ENCODE measurements around the gene C19orf53.
"Not testable (repeated sequence)": the region's sequence is repeated elsewhere in the genome, so short reads cannot be mapped to it uniquely, and the experiment has no call there.

C19orf53 gene

DNA sequence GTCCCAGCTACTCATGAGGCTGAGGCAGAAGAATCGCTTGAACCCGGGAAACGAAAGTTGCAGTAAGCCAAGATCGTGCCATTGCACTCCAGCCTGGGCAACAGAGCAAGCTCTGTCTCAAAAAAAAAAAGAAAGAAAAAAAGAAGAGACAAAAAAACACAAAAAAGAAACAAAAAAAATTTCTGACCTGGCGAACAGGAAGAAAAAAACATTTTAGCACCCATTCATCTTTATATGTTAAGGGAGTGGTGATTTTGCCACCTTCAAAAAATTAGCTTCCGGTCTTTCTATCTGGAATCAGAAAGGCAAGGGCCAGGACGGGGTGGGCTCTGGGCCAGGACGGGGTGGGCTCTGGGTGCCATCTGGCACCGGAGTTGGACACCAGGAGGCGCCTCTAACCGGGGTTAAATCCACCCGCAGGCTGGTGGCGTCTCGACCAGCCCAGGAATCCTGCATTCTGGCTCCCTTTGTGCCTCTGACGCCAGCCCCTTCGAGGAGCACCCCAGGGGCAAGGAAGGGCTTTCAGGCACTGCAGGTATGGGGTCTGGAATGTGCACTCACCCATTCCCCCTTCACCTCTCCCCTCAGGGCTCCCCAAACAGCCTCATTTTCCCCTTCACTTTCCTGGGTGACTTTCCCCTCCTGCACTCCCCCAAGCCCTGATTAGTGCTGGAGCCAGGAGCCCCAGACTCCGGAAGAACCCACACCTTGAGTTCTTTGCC is 10.6 kb downstream of the C19orf53 start:
- DNase-seq (ENCODE audit: low read depth): no peak
- TF ChIP-seq, protein P1, sequence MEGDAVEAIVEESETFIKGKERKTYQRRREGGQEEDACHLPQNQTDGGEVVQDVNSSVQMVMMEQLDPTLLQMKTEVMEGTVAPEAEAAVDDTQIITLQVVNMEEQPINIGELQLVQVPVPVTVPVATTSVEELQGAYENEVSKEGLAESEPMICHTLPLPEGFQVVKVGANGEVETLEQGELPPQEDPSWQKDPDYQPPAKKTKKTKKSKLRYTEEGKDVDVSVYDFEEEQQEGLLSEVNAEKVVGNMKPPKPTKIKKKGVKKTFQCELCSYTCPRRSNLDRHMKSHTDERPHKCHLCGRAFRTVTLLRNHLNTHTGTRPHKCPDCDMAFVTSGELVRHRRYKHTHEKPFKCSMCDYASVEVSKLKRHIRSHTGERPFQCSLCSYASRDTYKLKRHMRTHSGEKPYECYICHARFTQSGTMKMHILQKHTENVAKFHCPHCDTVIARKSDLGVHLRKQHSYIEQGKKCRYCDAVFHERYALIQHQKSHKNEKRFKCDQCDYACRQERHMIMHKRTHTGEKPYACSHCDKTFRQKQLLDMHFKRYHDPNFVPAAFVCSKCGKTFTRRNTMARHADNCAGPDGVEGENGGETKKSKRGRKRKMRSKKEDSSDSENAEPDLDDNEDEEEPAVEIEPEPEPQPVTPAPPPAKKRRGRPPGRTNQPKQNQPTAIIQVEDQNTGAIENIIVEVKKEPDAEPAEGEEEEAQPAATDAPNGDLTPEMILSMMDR (IDR thresholded peaks at IDR 0.05; ENCODE audit: low read depth, low read length, missing control alignments): peak; percentile 69
- no peak overlapping the region for H3K4me3 ChIP-seq (ENCODE audit: low read depth, low read length)

DNA sequence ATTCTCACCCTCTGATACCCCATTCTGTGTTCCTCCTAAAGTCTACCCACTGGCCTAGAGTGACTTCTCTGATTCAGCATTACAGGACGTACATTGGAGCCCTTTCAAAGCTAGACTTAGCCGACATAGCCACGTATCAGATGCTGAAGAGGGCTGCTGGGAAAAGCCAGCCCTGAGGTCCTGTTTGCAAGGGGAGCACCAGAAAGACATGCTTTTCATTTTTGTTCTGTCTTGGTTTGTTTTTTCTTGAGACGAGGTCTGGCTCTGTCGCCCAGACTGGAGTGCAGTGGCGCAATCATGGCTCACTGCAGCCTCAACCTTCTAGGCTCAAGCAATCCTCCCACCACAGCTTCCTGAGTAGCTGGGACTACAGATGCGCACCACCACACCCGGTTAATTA is 14.7 kb downstream of the C19orf53 start:
- no peak for DNase-seq (ENCODE audit: low read depth)
- H3K4me3 ChIP-seq (ENCODE audit: low read depth, low read length): no peak overlapping the region
- TF ChIP-seq, protein P1 (IDR thresholded peaks at IDR 0.05; ENCODE audit: low read depth, low read length, missing control alignments): no peak

DNA sequence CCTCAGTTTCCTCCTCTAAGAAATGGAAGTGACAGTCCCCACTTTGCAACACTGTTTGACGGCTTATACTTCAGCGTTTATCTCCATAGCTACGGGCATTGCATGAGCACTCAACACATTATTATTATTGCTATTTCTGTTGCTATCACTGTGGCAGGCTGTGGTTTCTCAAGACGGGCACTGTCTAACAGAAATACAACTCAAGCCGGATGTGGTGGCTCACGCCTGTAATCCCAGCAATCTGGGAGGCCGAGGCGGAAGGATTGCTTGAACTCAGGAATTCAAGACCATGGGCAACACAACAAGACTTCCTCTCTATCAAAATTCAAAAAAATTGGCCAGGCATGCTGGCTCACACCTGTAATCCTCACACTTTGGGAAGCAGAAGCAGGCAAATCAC is 16.1 kb downstream of the C19orf53 start:
- DNase-seq (ENCODE audit: low read depth): no peak
- TF ChIP-seq, protein P1 (IDR thresholded peaks at IDR 0.05; ENCODE audit: low read depth, low read length, missing control alignments): no peak
- no peak overlapping the region for H3K4me3 ChIP-seq (ENCODE audit: low read depth, low read length)

DNA sequence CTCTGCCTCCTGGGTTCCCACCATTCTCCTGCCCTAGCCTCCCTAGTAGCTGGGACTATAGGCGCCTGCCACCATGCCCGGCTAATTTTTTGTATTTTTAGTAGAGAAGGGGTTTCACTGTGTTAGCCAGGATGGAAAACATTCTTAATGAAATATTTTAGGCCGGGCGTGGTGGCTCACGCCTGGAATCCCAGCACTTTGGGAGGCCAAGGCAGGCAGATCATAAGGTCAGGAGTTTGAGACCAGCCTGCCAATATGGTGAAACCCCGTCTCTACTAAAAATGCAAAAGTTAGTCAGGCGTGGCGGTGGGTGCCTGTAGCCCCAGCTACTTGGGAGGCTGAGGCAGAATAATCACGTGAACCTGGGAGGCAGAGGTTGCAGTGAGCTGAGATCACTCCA is 19.1 kb downstream of the C19orf53 start:
- not testable (repeated sequence) for DNase-seq (ENCODE audit: low read depth); H3K4me3 ChIP-seq (ENCODE audit: low read depth, low read length)

DNA sequence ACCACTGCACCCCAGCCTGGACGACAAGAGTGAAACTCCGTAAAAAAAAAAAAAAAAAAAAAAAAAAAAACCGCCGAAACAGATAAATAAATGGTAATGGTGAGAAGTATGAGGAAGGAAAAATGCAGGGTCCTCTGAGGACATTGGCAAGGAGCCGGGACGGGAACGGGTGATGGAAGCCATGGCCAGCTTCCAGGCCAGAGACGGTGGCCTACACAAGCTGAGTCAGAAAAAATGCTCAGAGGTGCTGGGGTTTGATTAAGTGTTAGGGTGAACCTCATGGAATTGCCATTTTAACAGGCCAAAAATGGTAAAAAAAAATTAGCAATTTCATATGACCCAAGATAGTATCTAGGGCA is 20.1 kb downstream of the C19orf53 start:
- H3K4me3 ChIP-seq (ENCODE audit: low read depth, low read length): peak overlapping the region; percentile 76
- no peak for DNase-seq (ENCODE audit: low read depth)
- TF ChIP-seq, protein P1 (IDR thresholded peaks at IDR 0.05; ENCODE audit: low read depth, low read length, missing control alignments): no peak

DNA sequence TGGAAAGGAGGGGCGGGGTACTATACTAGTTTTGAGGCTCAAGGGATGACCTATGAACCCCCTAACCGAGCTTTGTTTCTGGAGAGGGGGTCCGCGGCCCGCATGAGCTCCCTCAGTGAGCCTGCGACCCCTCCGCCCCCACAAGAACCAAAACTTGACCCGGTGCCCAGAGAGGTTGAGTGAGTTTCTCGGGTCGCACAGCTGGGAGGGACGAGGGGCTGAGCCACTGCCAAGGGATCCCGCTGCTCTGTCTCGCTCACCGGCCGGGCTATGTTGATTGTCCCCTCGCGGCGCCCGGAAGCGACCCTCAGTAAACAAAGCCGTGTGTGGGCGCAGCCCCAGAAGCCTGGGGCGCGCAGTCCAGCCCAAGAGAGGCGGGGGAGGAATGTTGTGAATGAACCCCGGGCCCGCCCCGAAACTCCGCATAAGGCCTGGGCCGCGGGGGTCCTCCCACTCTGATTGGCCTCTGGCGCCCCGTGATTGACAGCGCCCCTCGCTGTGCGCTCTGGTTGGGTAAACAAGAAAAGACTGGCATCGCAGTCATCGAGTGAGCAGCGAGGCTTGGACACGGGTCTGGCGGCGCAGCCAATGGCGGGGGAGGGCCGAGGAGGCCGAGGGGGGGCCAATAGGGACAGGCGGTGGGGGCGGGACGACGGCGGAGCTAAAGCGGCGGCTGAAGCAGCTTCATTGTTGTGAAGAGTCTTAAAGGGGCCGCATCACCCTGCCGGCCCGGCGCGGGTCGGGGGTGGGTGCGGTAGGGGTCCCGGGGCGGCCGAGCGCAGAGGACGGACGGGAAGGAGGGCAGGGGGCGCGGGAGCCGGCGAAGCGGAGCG is 20.7 kb downstream of the C19orf53 start, which contains the start of gene ZSWIM4:
Gene ZSWIM4 (plus strand): TSS at position 687 of the 833 bp plus-strand sequence. CDS start 206 bp downstream, outside the sequence.
- peak; percentile 95 for DNase-seq (ENCODE audit: low read depth)
- TF ChIP-seq, protein P1 (IDR thresholded peaks at IDR 0.05; ENCODE audit: low read depth, low read length, missing control alignments): no peak
- H3K4me3 ChIP-seq (ENCODE audit: low read depth, low read length): peak within 1 kb of the TSS; percentile 76

DNA sequence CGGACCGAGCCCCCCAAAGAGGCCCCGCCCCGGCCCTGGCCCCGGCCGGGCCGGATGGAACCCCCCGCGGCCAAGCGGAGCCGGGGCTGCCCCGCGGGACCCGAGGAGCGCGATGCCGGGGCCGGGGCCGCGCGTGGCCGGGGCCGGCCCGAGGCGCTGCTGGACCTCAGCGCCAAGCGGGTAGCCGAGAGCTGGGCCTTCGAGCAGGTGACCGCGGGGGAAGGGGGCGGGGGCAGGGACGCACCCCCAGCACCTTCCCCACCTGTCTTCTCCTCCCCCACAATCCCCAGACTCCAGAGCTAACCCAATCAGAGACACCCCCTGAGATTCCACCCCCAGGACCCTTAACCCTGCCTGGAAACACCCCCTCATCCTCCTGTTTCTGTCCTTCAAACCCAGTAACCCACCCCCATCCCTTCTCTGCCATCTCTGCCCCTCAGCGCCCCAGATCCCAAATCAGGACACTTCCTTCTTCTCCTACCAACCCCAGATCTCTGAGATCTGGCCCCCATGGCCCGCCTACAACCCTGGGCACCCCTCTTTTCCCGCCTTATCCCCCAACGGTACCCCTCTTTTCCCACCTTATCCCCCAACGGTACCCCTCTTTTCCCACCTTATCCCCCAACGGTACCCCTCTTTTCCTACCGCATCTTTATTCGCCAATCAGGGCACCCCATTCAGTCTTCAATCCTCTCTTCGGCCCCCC is 21.5 kb downstream of the C19orf53 start:
- TF ChIP-seq, protein P1 (IDR thresholded peaks at IDR 0.05; ENCODE audit: low read depth, low read length, missing control alignments): no peak
- H3K4me3 ChIP-seq (ENCODE audit: low read depth, low read length): peak overlapping the region; percentile 70
- no peak for DNase-seq (ENCODE audit: low read depth)
